Inflammatory macrophage treated with lipopolysaccharide for 4 hours (primary cell): Measurements from ENCODE around the gene NF1.
A peak's percentile ranks its signal among the peaks of the same experiment; 100 is the strongest.
"Not testable (repeated sequence)": the region's sequence is repeated elsewhere in the genome, so short reads cannot be mapped to it uniquely, and the experiment has no call there.

Source experiments
- DNase-seq: peaks from one replicate; pipeline ENCODE4 v3.0.0-alpha.2; 2020

NF1 gene

GRCh38 chr17:31256936-31257335 lies 162.2 kb downstream of the NF1 start:
- no peak for DNase-seq

GRCh38 chr17:31260151-31260550 lies 165.4 kb downstream of the NF1 start:
- DNase-seq: no peak

- DNase-seq: no peak
Observed at GRCh38 chr17:31261601-31262000, 166.8 kb downstream of the NF1 start.

- DNase-seq: not testable (repeated sequence)
Observed at GRCh38 chr17:31262923-31263322, 168.1 kb downstream of the NF1 start.

GRCh38 chr17:31266042-31266441 lies 171.3 kb downstream of the NF1 start:
- DNase-seq: no peak

GRCh38 chr17:31269036-31269577 lies 174.3 kb downstream of the NF1 start:
- no peak for DNase-seq

- no peak for DNase-seq
Observed at GRCh38 chr17:31269578-31269983, 174.8 kb downstream of the NF1 start.

GRCh38 chr17:31272236-31272635 lies 177.5 kb downstream of the NF1 start:
- DNase-seq: no peak

- no peak for DNase-seq
Observed at GRCh38 chr17:31272803-31273202, 178.0 kb downstream of the NF1 start.

GRCh38 chr17:31273516-31273915 lies 178.7 kb downstream of the NF1 start:
- no peak for DNase-seq

- DNase-seq: peak; percentile 84
Observed at GRCh38 chr17:31274252-31274651, 179.5 kb downstream of the NF1 start.

- DNase-seq: peak; percentile 72
Observed at GRCh38 chr17:31275116-31275515, 180.3 kb downstream of the NF1 start.

- DNase-seq: no peak
Observed at GRCh38 chr17:31279401-31279800, 184.6 kb downstream of the NF1 start.

GRCh38 chr17:31281061-31281460 lies 186.3 kb downstream of the NF1 start:
- no peak for DNase-seq

GRCh38 chr17:31283841-31284240 lies 189.1 kb downstream of the NF1 start:
- DNase-seq: no peak

GRCh38 chr17:31286587-31286986 lies 191.8 kb downstream of the NF1 start:
- DNase-seq: no peak

GRCh38 chr17:31287932-31288331 lies 193.2 kb downstream of the NF1 start:
- DNase-seq: not testable (repeated sequence)

- no peak for DNase-seq
Observed at GRCh38 chr17:31289790-31290189, 195.0 kb downstream of the NF1 start.

GRCh38 chr17:31291820-31292219 lies 197.0 kb downstream of the NF1 start:
- no peak for DNase-seq

- no peak for DNase-seq
Observed at GRCh38 chr17:31293581-31293980, 198.8 kb downstream of the NF1 start.

- DNase-seq: no peak
Observed at GRCh38 chr17:31294231-31294630, 199.5 kb downstream of the NF1 start.

GRCh38 chr17:31294820-31295488 lies 200.2 kb downstream of the NF1 start:
- no peak for DNase-seq

GRCh38 chr17:31295489-31295871 lies 200.7 kb downstream of the NF1 start:
- no peak for DNase-seq

GRCh38 chr17:31296142-31296541 lies 201.4 kb downstream of the NF1 start:
- no peak for DNase-seq

- DNase-seq: no peak
Observed at GRCh38 chr17:31297090-31297489, 202.3 kb downstream of the NF1 start, which contains the start of gene OMG. OMG (minus strand) TSS chr17:31297239; CDS start chr17:31296331, 908 bp downstream.
